CD14-positive monocyte (primary cell): ENCODE measurements around the gene R3HCC1L. TPM values are rescaled to one million over a fixed set of nuclear protein-coding genes. Genes with fewer than 3 reads are reported as not detected.

Experiments
- DNase-seq, 3 donors: peaks; one replicate each; pipeline ENCODE4 v3.0.0-alpha.2; 2011 to 2022
- H2AFZ ChIP-seq: 2 replicates; pipeline ENCODE4 v1.6.0; 2012; ENCODE audit warnings: mild to moderate bottlenecking, low read depth, low read length, inconsistent platforms; ENCODE audit not compliant: insufficient read depth, poor library complexity, severe bottlenecking
- H3K27ac ChIP-seq, 2 donors: 1 replicate in 1 of 2; 2 replicates in 1 of 2; pipeline ENCODE4 v1.5.1; 2012 to 2013; ENCODE audit warnings: low read length in 2 of 2, control low read depth in 1 of 2, inconsistent platforms in 1 of 2, low read depth in 1 of 2, mild to moderate bottlenecking in 1 of 2
- H3K27me3 ChIP-seq, 2 donors: one replicate each; pipeline versions ENCODE4 v1.6.0 to v1.6.1; 2011 to 2013; ENCODE audit warnings: low read length in 2 of 2; ENCODE audit not compliant: control insufficient read depth in 2 of 2, insufficient read depth in 2 of 2
- H3K36me3 ChIP-seq, 2 donors: replicated peaks in 1 of 2; 1 replicate in 1 of 2; 2 replicates in 1 of 2; pipeline versions ENCODE4 v1.5.1 to v1.6.1; 2012 to 2013; ENCODE audit warnings: low read length in 2 of 2, control low read depth in 1 of 2, inconsistent platforms in 1 of 2, mild to moderate bottlenecking in 1 of 2; ENCODE audit not compliant: insufficient read depth in 2 of 2, control insufficient read depth in 1 of 2
- H3K4me1 ChIP-seq, 2 donors: 1 replicate in 1 of 2; 2 replicates in 1 of 2; pipeline versions ENCODE4 v1.5.1 to v1.6.1; 2012 to 2013; ENCODE audit warnings: low read length in 2 of 2, control low read depth in 1 of 2, inconsistent platforms in 1 of 2, mild to moderate bottlenecking in 1 of 2, moderate library complexity in 1 of 2; ENCODE audit not compliant: insufficient read depth in 2 of 2, control insufficient read depth in 1 of 2
- H3K4me2 ChIP-seq: replicated peaks from 2 replicates; pipeline ENCODE3; 2012; ENCODE audit warnings: low read length, moderate library complexity, mild to moderate bottlenecking; ENCODE audit not compliant: poor library complexity, severe bottlenecking; ENCODE audit errors: extremely low read depth
- H3K4me3 ChIP-seq, 3 experiments: fragments of 200-600 bp in 1 of 3; sonication (generic) in 1 of 3; replicated peaks in 1 of 3; 1 replicate in 2 of 3; 2 replicates in 1 of 3; pipeline ENCODE4 v1.5.1; 2011 to 2013; ENCODE audit warnings: low read length in 3 of 3, mild to moderate bottlenecking in 3 of 3, control low read depth in 2 of 3, low read depth in 2 of 3, inconsistent platforms in 1 of 3, moderate library complexity in 1 of 3
- H3K79me2 ChIP-seq: 2 replicates; pipeline ENCODE4 v1.6.0; 2012; ENCODE audit warnings: mild to moderate bottlenecking, control low read depth, inconsistent platforms, low read length, moderate library complexity; ENCODE audit not compliant: insufficient read depth
- H3K9ac ChIP-seq: 2 replicates; pipeline ENCODE4 v1.6.0; 2017; ENCODE audit warnings: low read length, mild to moderate bottlenecking; ENCODE audit not compliant: insufficient read depth, poor library complexity, severe bottlenecking
- H3K9me3 ChIP-seq, 2 donors: replicated peaks in 1 of 2; 1 replicate in 1 of 2; 2 replicates in 1 of 2; pipeline versions ENCODE4 v1.5.1 to v1.6.1; 2012 to 2013; ENCODE audit warnings: low read length in 2 of 2, control low read depth in 1 of 2; ENCODE audit not compliant: control insufficient read depth in 1 of 2, insufficient read depth in 1 of 2
- H4K20me1 ChIP-seq: 2 replicates; pipeline ENCODE4 v1.6.0; 2012; ENCODE audit warnings: mild to moderate bottlenecking, low read length, control low read depth, moderate library complexity; ENCODE audit not compliant: insufficient read depth
- H3K27ac Mint-ChIP-seq, 7 donors: one replicate each; pipeline ENCODE4 v1.8.0; 2020; ENCODE audit warnings: mild to moderate bottlenecking in 7 of 7, mixed read lengths in 7 of 7, moderate library complexity in 6 of 7, inconsistent platforms in 2 of 7
- H3K27me3 Mint-ChIP-seq, 3 donors: one replicate each; pipeline ENCODE4 v1.8.0; 2021 to 2022; ENCODE audit warnings: low read depth in 3 of 3, mild to moderate bottlenecking in 3 of 3, mixed read lengths in 3 of 3, moderate library complexity in 3 of 3, inconsistent platforms in 1 of 3
- H3K36me3 Mint-ChIP-seq, 2 donors: one replicate each; pipeline ENCODE4 v1.8.0; 2020; ENCODE audit warnings: mixed read lengths in 2 of 2, inconsistent platforms in 1 of 2, mild to moderate bottlenecking in 1 of 2
- H3K4me1 Mint-ChIP-seq: one replicate; pipeline ENCODE4 v1.8.0; 2020; ENCODE audit warnings: mild to moderate bottlenecking, mixed read lengths
- H3K4me3 Mint-ChIP-seq, 2 donors: one replicate each; pipeline ENCODE4 v1.8.0; 2020; ENCODE audit warnings: mild to moderate bottlenecking in 2 of 2, mixed read lengths in 2 of 2, moderate library complexity in 1 of 2
- H3K9me3 Mint-ChIP-seq, 7 donors: one replicate each; pipeline ENCODE4 v1.8.0; 2020 to 2022; ENCODE audit warnings: mixed read lengths in 7 of 7, mild to moderate bottlenecking in 6 of 7, moderate library complexity in 6 of 7, inconsistent platforms in 2 of 7
- CTCF ChIP-seq: fragments of 200-600 bp; IDR thresholded peaks from one replicate; pipeline ENCODE4 v1.8.0; 2022; ENCODE audit warnings: antibody characterized with exemption, mild to moderate bottlenecking
- WGBS: methylation state at CpG from one replicate; pipeline ENCODE4 v1.1.5; 2013; ENCODE audit warnings: missing lambda C conversion rate; ENCODE audit not compliant: insufficient coverage; 5-methylcytosine and 5-hydroxymethylcytosine counted together
- intact Hi-C, 2 donors: fragments of 100-400 bp; cut with micrococcal nuclease; formaldehyde crosslinking; loops; one replicate each; pipeline versions ENCODE4 v1.15.0 to v1.15.1; 2023
- polyA plus RNA-seq, 3 donors: library from polyadenylated mRNA; depleted of rRNA in 1 of 3; unstranded in 2 of 3; stranded (reverse) in 1 of 3; fragments of 300-500 nt in 2 of 3; fragments of >200 nt in 1 of 3; fragmentation: Illumina TruSeq in 2 of 3; gene quantifications; 1 replicate in 2 of 3; 2 replicates in 1 of 3; pipeline ENCODE4 v1.2.3, GENCODE V29; 2012 to 2021

Gene R3HCC1L
- polyA plus RNA-seq, 3 donors, result 2.6 to 13.8 (median 2.7) TPM

- Histone ChIP-seq H3K36me3 (no peaks in the 10 kb centered on the region), H3K9ac (no peak within 1 kb of the TSS), H3K4me3 (peak within 1 kb of the TSS in 2 of 3 experiments; percentile 18 to 51), H2AFZ (peak within 1 kb of the TSS; percentile 65), H3K4me1 (peaks cover 11 to 14% of the 10 kb centered on the region in 2 donors), H3K27ac (no peak within 1 kb of the TSS), H3K4me2 (peak within 1 kb of the TSS; percentile 71), H3K9me3 (peaks cover 0 to 4% of the 10 kb centered on the region in 2 donors), H3K79me2 (no peaks in the 10 kb centered on the region), H3K27me3 (peaks cover 13 to 38% of the 10 kb centered on the region in 2 donors), H4K20me1 (no peaks in the 10 kb centered on the region)
- peaks cover 0 to 10% (median 4%) of the 10 kb centered on the region in 7 donors for H3K9me3 Mint-ChIP-seq
- peak within 1 kb of the TSS in 2 of 7 donors; percentile 28 to 82 for H3K27ac Mint-ChIP-seq
- H3K4me3 Mint-ChIP-seq, result peak within 1 kb of the TSS; percentile 79 to 91
- 10% methylated on average over 43 of the region's 75 CpGs for WGBS
- TF ChIP-seq CTCF, result no peak
- peaks cover 40 to 68% (median 46%) of the 10 kb centered on the region in 3 donors for H3K27me3 Mint-ChIP-seq
- intact Hi-C loops, result loop anchor here in 1 of 2 donors (10.0 kb wide), 1 partner anchor 67 kb away; no protein-coding TSS in a partner anchor
- H3K4me1 Mint-ChIP-seq, result peaks cover 15% of the 10 kb centered on the region
- DNase-seq, result peak in 2 of 3 donors; percentile 4 to 23
- peaks cover 0 to 3% of the 10 kb centered on the region in 2 donors for H3K36me3 Mint-ChIP-seq
These were observed 133.6 kb downstream of the R3HCC1L start, which contains the start of gene LOXL4 for GRCh38 chr10:98267894-98268693. Gene LOXL4, minus strand, starts transcription at chr10:98268194. Its CDS starts 5,175 bp downstream, at chr10:98263019.

GRCh38 chr10:98268694-98269431, 134.4 kb downstream of the R3HCC1L start:
- no peaks in the 10 kb centered on the region for H4K20me1 ChIP-seq
- H3K9ac ChIP-seq, result no peak overlapping the region
- no peak overlapping the region for H3K27ac ChIP-seq
- Mint-ChIP-seq H3K27me3 (peaks cover 40 to 70% (median 46%) of the 10 kb centered on the region in 3 donors), H3K9me3 (peaks cover 0 to 10% (median 0%) of the 10 kb centered on the region in 7 donors), H3K4me1 (peaks cover 13% of the 10 kb centered on the region), H3K27ac (peak overlapping the region in 2 of 7 donors; percentile 28 to 44), H3K4me3 (peak overlapping the region; percentile 79 to 89), H3K36me3 (peaks cover 0 to 3% of the 10 kb centered on the region in 2 donors)
- H3K27me3 ChIP-seq, result peaks cover 13 to 38% of the 10 kb centered on the region in 2 donors
- H3K4me2 ChIP-seq, result peak overlapping the region; percentile 67
- 36% methylated on average over 4 of the region's 17 CpGs for WGBS
- H3K4me3 ChIP-seq, result peak overlapping the region in 1 of 3 experiments; percentile 18
- H3K36me3 ChIP-seq, result no peaks in the 10 kb centered on the region
- no peak for DNase-seq
- H2AFZ ChIP-seq, result no peak overlapping the region
- intact Hi-C loops, result loop anchor here in 1 of 2 donors (10.0 kb wide), 1 partner anchor 66 kb away; no protein-coding TSS in a partner anchor
- peaks cover 11 to 13% of the 10 kb centered on the region in 2 donors for H3K4me1 ChIP-seq
- H3K9me3 ChIP-seq, result peaks cover 0 to 4% of the 10 kb centered on the region in 2 donors
- no peaks in the 10 kb centered on the region for H3K79me2 ChIP-seq
- TF ChIP-seq CTCF, result no peak
